HepG2 (cell line): ENCODE results near the gene HDGFL3. TPM values are rescaled to one million over a fixed set of nuclear protein-coding genes. Genes with fewer than 3 reads are reported as not detected.

Source experiments
- ATAC-seq: fragments of 200-7000 bp; cut with Tn5 transposase; 3 replicates; pipeline ENCODE4 v1.9.1; 2020; ENCODE audit warnings: mild to moderate bottlenecking, moderate library complexity
- BruUV-seq: library from RNA; stranded (reverse); fragments of 400-500 nt; replicated peaks from 2 replicates; lab custom pipeline; 2021; lab: Mats Ljungman, UMichigan
- CTCF ChIA-PET: fragments of 300-600 bp; formaldehyde crosslinking; extraction: SDS; loops from one replicate; lab custom pipeline; 2021; ENCODE audit warnings: low total read pairs, inconsistent platforms, low intra/inter-chr PET ratio; lab: Yijun Ruan, JAX
- POLR2A ChIA-PET: fragments of 350-600 bp; sonication (Branson Sonifier 250); formaldehyde crosslinking; loops from one replicate; lab custom pipeline; 2020; ENCODE audit warnings: antibody characterized with exemption, inconsistent platforms; lab: Yijun Ruan, JAX
- DNase-seq: peaks from one replicate; pipeline ENCODE4 v3.0.0-alpha.2; 2015; ENCODE audit warnings: low spot score
- FAIRE-seq: peaks from 3 replicates; lab custom pipeline; 2011; peaks lifted over from hg19 to GRCh38; lab: Jason Lieb, UNC
- H2AFZ ChIP-seq: one replicate; pipeline ENCODE4 v1.6.1; 2011; ENCODE audit warnings: low read length, inconsistent platforms
- H3K27ac ChIP-seq: fragments of 300-600 bp; 3 replicates; pipeline ENCODE4 v1.8.0; 2011; ENCODE audit warnings: mixed run types, mild to moderate bottlenecking, mixed read lengths, low read length, inconsistent platforms; ENCODE audit not compliant: insufficient read depth; ENCODE audit errors: extremely low read length
- H3K27me3 ChIP-seq, 2 experiments: fragments of 200-600 bp in 1 of 2; 2 replicates in 1 of 2; 3 replicates in 1 of 2; pipeline versions ENCODE4 v1.6.0 to v1.8.0; 2011; ENCODE audit warnings: low read length in 2 of 2, mild to moderate bottlenecking in 2 of 2, moderate library complexity in 2 of 2, inconsistent platforms in 1 of 2; ENCODE audit not compliant: insufficient read depth in 2 of 2, control insufficient read depth in 1 of 2
- H3K36me3 ChIP-seq, 2 experiments: fragments of 200-600 bp in 1 of 2; replicated peaks in 1 of 2; 2 replicates in 1 of 2; 3 replicates in 1 of 2; pipeline versions ENCODE4 v1.5.1 to v1.8.0; 2011; ENCODE audit warnings: low read length in 2 of 2, inconsistent platforms in 1 of 2; ENCODE audit not compliant: insufficient read depth in 2 of 2, control insufficient read depth in 1 of 2
- H3K4me1 ChIP-seq: 2 replicates; pipeline ENCODE4 v1.5.1; 2012; ENCODE audit warnings: low read length, inconsistent platforms; ENCODE audit not compliant: insufficient read depth
- H3K4me2 ChIP-seq: 2 replicates; pipeline ENCODE4 v1.6.0; 2011; ENCODE audit warnings: low read depth, low read length, inconsistent platforms
- H3K4me3 ChIP-seq, 3 experiments: fragments of 200-600 bp in 1 of 3; sonication (generic), shearing (Covaris generic) in 1 of 3; replicated peaks in 1 of 3; 2 replicates each; pipeline ENCODE4 v1.5.1; 2011 to 2016; ENCODE audit warnings: low read length in 3 of 3, inconsistent platforms in 2 of 3, low read depth in 2 of 3, mild to moderate bottlenecking in 2 of 3, control low read depth in 1 of 3, mixed read lengths in 1 of 3; ENCODE audit not compliant: insufficient read depth in 1 of 3
- H3K79me2 ChIP-seq: one replicate; pipeline ENCODE4 v1.6.1; 2011; ENCODE audit warnings: low read length, inconsistent platforms; ENCODE audit not compliant: insufficient read depth
- H3K9ac ChIP-seq: 2 replicates; pipeline ENCODE4 v1.6.0; 2011; ENCODE audit warnings: mild to moderate bottlenecking, low read depth, low read length, inconsistent platforms; ENCODE audit not compliant: insufficient read depth
- H3K9me3 ChIP-seq: 2 replicates; pipeline ENCODE4 v1.5.1; 2012; ENCODE audit warnings: mild to moderate bottlenecking, low read length
- H4K20me1 ChIP-seq: 2 replicates; pipeline ENCODE4 v1.6.0; 2011; ENCODE audit warnings: inconsistent platforms, mild to moderate bottlenecking, low read length, moderate library complexity; ENCODE audit not compliant: insufficient read depth
- AHR ChIP-seq: IDR thresholded peaks from 2 replicates; pipeline ENCODE4 v1.6.1; 2018; ENCODE audit warnings: missing genetic modification reagents, missing compliant biosample characterization
- MTA1 ChIP-seq: sonication (generic); formaldehyde crosslinking; IDR thresholded peaks from 2 replicates; pipeline ENCODE4 v1.4.0; 2020; ENCODE audit warnings: missing genetic modification reagents, mild to moderate bottlenecking, borderline replicate concordance
- TEAD2 ChIP-seq: sonication (generic); formaldehyde crosslinking; IDR thresholded peaks from 2 replicates; pipeline ENCODE4 v1.9.0; 2021; ENCODE audit warnings: missing genetic modification reagents
- THYN1 ChIP-seq: sonication (generic); formaldehyde crosslinking; IDR thresholded peaks from 2 replicates; pipeline ENCODE4 v1.8.1; 2023; ENCODE audit warnings: low read depth, mild to moderate bottlenecking, moderate library complexity, missing genetic modification reagents, borderline replicate concordance
- ZBTB4 ChIP-seq: sonication (generic); formaldehyde crosslinking; IDR thresholded peaks from 2 replicates; pipeline ENCODE4 v1.4.0; 2020; ENCODE audit warnings: missing genetic modification reagents, mild to moderate bottlenecking, borderline replicate concordance
- ZC3H13 ChIP-seq: sonication (generic); formaldehyde crosslinking; IDR thresholded peaks from 2 replicates; pipeline ENCODE4 v1.8.1; 2023; ENCODE audit warnings: mild to moderate bottlenecking, missing genetic modification reagents, moderate library complexity
- ZEB1 ChIP-seq: IDR thresholded peaks from 2 replicates; pipeline ENCODE4 v1.6.1; 2012; ENCODE audit warnings: mild to moderate bottlenecking, low read depth, inconsistent platforms; ENCODE audit not compliant: insufficient replicate concordance
- ZMYM4 ChIP-seq: sonication (generic); formaldehyde crosslinking; IDR thresholded peaks from 2 replicates; pipeline ENCODE4 v1.8.1; 2023; ENCODE audit warnings: mild to moderate bottlenecking, missing genetic modification reagents
- WGBS: methylation state at CpG from one replicate; pipeline ENCODE4 v1.1.6; 2017; ENCODE audit warnings: low lambda C conversion rate; 5-methylcytosine and 5-hydroxymethylcytosine counted together
- in situ Hi-C: cut with HindIII; loops from 2 replicates; pipeline ENCODE4 v1.10.0; 2017; ENCODE audit warnings: low pct_unique_long_range_greater_than_20kb; ENCODE audit not compliant: extremely low pct_ligation_motif_present
- intact Hi-C: fragments of 100-400 bp; cut with micrococcal nuclease; formaldehyde crosslinking; loops from one replicate; pipeline ENCODE4 v1.10.0; 2022; ENCODE audit not compliant: unreplicated experiment
- polyA plus RNA-seq, 8 experiments: library from polyadenylated mRNA; depleted of rRNA in 3 of 8; stranded (reverse) in 7 of 8; unstranded in 1 of 8; fragments of >200 nt; fragmentation: Illumina TruSeq in 4 of 8; extraction: Trizol in 4 of 8; gene quantifications; 2 replicates each; pipeline versions ENCODE4 v1.2.1 to v1.2.3, GENCODE V29; 2011 to 2016; ENCODE audit warnings: low read depth in 4 of 8, missing spikeins in 1 of 8, mixed read lengths in 1 of 8; ENCODE audit not compliant: insufficient read depth in 1 of 8
- total RNA-seq, 5 experiments: library from RNA; depleted of rRNA; stranded (reverse); fragments of >200 nt; fragmentation: Illumina TruSeq; extraction: Trizol; gene quantifications; 2 replicates each; pipeline ENCODE4 v1.2.3, GENCODE V29; 2016; ENCODE audit warnings: low read depth in 1 of 5
- TF ChIP-seq, protein P1 (sequence below): sonication (generic); formaldehyde crosslinking; IDR thresholded peaks from 2 replicates; pipeline ENCODE4 v1.5.0; 2020; ENCODE audit warnings: mild to moderate bottlenecking, missing genetic modification reagents, borderline replicate concordance
- TF ChIP-seq, protein P2 (sequence below): sonication (generic); formaldehyde crosslinking; IDR thresholded peaks from 2 replicates; pipeline ENCODE4 v1.5.0; 2020; ENCODE audit warnings: missing genetic modification reagents

HDGFL3 gene
- total and polyA plus RNA-seq, 2 of the 13 experiments (the other 11 are each of a cell fraction or from before 2014, with no cell fraction given) = 0.07 to 0.09 TPM

DNA sequence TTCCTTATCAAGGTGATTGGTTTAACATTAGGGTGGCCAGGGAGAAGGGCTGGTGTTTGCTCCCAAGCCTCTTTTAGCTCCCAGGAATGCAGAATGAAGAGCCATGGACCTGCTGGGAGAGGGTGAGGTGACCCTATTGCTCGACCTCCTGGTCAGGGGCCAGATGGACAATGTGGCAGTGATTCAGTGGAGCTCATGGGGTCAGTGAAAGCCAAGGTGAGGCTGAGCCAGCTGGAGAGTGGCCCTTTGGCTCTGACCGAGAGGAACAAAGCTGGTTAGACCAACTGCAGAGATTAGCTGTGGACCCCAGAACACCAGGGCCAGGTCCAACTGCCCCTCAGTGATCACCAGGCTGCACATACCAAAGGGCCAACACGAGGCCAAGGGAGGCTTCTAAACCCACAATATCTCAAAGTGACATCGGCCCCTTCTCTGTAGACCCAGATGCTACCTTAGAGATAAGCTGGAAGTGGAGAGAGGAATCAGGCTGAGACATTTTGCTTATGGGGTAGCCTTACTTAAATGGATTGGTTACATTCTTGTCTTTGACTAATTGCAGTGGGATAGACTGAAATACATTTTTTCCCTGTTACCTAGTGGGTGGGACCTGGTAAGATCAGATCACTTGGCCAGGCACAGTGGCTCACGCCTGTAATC lies 124.8 kb downstream of the HDGFL3 start:
- Histone ChIP-seq H3K79me2 (no peaks in the 10 kb centered on the region), H4K20me1 (no peaks in the 10 kb centered on the region), H3K27me3 (peaks cover 0 to 24% of the 10 kb centered on the region in 2 experiments; a peak in 2 of 5 replicates), H3K9ac (no peak overlapping the region), H3K36me3 (no peaks in the 10 kb centered on the region), H3K9me3 (no peaks in the 10 kb centered on the region), H2AFZ (no peak overlapping the region), H3K4me2 (no peak overlapping the region), H3K4me3 (no peak overlapping the region), H3K4me1 (no peaks in the 10 kb centered on the region), H3K27ac (no peak overlapping the region)
- CTCF ChIA-PET = no interaction called here
- POLR2A ChIA-PET = no interaction called here
- BruUV-seq = no TSS peak
- no peak for ATAC-seq
- no peak for DNase-seq
- in situ Hi-C loops (no loop called here), intact Hi-C loops (no loop called here)
- WGBS = 12% methylated on average over 3 of the region's 5 CpGs
- no peak for FAIRE-seq
- TF ChIP-seq, protein P1, sequence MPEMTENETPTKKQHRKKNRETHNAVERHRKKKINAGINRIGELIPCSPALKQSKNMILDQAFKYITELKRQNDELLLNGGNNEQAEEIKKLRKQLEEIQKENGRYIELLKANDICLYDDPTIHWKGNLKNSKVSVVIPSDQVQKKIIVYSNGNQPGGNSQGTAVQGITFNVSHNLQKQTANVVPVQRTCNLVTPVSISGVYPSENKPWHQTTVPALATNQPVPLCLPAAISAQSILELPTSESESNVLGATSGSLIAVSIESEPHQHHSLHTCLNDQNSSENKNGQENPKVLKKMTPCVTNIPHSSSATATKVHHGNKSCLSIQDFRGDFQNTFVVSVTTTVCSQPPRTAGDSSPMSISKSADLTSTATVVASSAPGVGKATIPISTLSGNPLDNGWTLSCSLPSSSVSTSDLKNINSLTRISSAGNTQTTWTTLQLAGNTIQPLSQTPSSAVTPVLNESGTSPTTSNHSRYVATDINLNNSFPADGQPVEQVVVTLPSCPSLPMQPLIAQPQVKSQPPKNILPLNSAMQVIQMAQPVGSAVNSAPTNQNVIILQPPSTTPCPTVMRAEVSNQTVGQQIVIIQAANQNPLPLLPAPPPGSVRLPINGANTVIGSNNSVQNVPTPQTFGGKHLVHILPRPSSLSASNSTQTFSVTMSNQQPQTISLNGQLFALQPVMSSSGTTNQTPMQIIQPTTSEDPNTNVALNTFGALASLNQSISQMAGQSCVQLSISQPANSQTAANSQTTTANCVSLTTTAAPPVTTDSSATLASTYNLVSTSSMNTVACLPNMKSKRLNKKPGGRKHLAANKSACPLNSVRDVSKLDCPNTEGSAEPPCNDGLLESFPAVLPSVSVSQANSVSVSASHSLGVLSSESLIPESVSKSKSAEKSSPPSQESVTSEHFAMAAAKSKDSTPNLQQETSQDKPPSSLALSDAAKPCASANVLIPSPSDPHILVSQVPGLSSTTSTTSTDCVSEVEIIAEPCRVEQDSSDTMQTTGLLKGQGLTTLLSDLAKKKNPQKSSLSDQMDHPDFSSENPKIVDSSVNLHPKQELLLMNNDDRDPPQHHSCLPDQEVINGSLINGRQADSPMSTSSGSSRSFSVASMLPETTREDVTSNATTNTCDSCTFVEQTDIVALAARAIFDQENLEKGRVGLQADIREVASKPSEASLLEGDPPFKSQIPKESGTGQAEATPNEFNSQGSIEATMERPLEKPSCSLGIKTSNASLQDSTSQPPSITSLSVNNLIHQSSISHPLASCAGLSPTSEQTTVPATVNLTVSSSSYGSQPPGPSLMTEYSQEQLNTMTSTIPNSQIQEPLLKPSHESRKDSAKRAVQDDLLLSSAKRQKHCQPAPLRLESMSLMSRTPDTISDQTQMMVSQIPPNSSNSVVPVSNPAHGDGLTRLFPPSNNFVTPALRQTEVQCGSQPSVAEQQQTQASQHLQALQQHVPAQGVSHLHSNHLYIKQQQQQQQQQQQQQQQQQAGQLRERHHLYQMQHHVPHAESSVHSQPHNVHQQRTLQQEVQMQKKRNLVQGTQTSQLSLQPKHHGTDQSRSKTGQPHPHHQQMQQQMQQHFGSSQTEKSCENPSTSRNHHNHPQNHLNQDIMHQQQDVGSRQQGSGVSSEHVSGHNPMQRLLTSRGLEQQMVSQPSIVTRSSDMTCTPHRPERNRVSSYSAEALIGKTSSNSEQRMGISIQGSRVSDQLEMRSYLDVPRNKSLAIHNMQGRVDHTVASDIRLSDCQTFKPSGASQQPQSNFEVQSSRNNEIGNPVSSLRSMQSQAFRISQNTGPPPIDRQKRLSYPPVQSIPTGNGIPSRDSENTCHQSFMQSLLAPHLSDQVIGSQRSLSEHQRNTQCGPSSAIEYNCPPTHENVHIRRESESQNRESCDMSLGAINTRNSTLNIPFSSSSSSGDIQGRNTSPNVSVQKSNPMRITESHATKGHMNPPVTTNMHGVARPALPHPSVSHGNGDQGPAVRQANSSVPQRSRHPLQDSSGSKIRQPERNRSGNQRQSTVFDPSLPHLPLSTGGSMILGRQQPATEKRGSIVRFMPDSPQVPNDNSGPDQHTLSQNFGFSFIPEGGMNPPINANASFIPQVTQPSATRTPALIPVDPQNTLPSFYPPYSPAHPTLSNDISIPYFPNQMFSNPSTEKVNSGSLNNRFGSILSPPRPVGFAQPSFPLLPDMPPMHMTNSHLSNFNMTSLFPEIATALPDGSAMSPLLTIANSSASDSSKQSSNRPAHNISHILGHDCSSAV (CRISPR knock-in tag) = no peak
- TF ChIP-seq, protein P2, sequence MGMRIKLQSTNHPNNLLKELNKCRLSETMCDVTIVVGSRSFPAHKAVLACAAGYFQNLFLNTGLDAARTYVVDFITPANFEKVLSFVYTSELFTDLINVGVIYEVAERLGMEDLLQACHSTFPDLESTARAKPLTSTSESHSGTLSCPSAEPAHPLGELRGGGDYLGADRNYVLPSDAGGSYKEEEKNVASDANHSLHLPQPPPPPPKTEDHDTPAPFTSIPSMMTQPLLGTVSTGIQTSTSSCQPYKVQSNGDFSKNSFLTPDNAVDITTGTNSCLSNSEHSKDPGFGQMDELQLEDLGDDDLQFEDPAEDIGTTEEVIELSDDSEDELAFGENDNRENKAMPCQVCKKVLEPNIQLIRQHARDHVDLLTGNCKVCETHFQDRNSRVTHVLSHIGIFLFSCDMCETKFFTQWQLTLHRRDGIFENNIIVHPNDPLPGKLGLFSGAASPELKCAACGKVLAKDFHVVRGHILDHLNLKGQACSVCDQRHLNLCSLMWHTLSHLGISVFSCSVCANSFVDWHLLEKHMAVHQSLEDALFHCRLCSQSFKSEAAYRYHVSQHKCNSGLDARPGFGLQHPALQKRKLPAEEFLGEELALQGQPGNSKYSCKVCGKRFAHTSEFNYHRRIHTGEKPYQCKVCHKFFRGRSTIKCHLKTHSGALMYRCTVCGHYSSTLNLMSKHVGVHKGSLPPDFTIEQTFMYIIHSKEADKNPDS (CRISPR knock-in tag) = no peak
- TF ChIP-seq TEAD2 (CRISPR knock-in tag) (no peak), AHR (CRISPR knock-in tag) (no peak), ZBTB4 (CRISPR knock-in tag) (no peak), ZC3H13 (no peak), MTA1 (CRISPR knock-in tag) (no peak), ZEB1 (no peak), ZMYM4 (CRISPR knock-in tag) (no peak), THYN1 (no peak)
